K562 (cell line): Measurements from ENCODE around the gene ZFP92. TPM values are rescaled to one million over a fixed set of nuclear protein-coding genes. Genes with fewer than 3 reads are reported as not detected.
A peak's percentile ranks its signal among the peaks of the same experiment; 100 is the strongest.

Experiments used
- CREM ChIP-seq: IDR thresholded peaks from 2 replicates; pipeline ENCODE4 v1.6.1; 2014; ENCODE audit warnings: antibody characterized with exemption, low read depth
- DACH1 ChIP-seq: fragments of 450-650 bp; IDR thresholded peaks from 2 replicates; pipeline ENCODE4 v1.6.1; 2018; ENCODE audit not compliant: partially characterized antibody
- DDX20 ChIP-seq: fragments of 450-650 bp; IDR thresholded peaks from 2 replicates; pipeline ENCODE4 v1.6.1; 2016; ENCODE audit warnings: missing genetic modification characterization, low read depth, mild to moderate bottlenecking, missing compliant biosample characterization, moderate library complexity
- HMGN3 ChIP-seq: IDR thresholded peaks from 2 replicates; pipeline ENCODE4 v1.6.1; 2011; ENCODE audit warnings: borderline replicate concordance, low read depth, mild to moderate bottlenecking, mixed read lengths, low read length; ENCODE audit not compliant: insufficient read length; ENCODE audit errors: extremely low read depth
- POLR3G ChIP-seq: IDR thresholded peaks from 2 replicates; pipeline ENCODE4 v1.6.1; 2011; ENCODE audit not compliant: insufficient read length, insufficient replicate concordance; ENCODE audit errors: extremely low read depth
- RBM17 ChIP-seq: fragments of 200-400 bp; formaldehyde crosslinking; IDR thresholded peaks from 2 replicates; pipeline ENCODE4 v1.6.1; 2017; ENCODE audit warnings: low read depth, mild to moderate bottlenecking, low read length, borderline replicate concordance
- RUNX1 ChIP-seq: sonication (generic); IDR thresholded peaks from 2 replicates; pipeline ENCODE4 v1.6.1; 2016; ENCODE audit warnings: antibody characterized with exemption, low read depth
- SAP30 ChIP-seq: fragments of 200-600 bp; sonication (generic); IDR thresholded peaks from 2 replicates; pipeline ENCODE4 v1.6.1; 2012; ENCODE audit warnings: borderline replicate concordance, low read depth, mild to moderate bottlenecking, moderate library complexity, low read length, control low read depth, inconsistent platforms; ENCODE audit not compliant: insufficient read depth, poor library complexity, severe bottlenecking
- SMC3 ChIP-seq: conservative IDR thresholded peaks from 2 replicates; pipeline ENCODE4 v1.6.1; 2011; ENCODE audit warnings: low read depth, low read length, improper control_type of control experiment; ENCODE audit not compliant: insufficient read depth
- SP2 ChIP-seq: IDR thresholded peaks from 2 replicates; pipeline ENCODE4 v1.6.1; 2011; ENCODE audit warnings: mild to moderate bottlenecking, low read depth, low read length, moderate library complexity; ENCODE audit not compliant: poor library complexity, severe bottlenecking; ENCODE audit errors: extremely low read depth
- TFAP4 ChIP-seq: sonication (generic); formaldehyde crosslinking; IDR thresholded peaks from 2 replicates; pipeline ENCODE4 v1.8.0; 2022; ENCODE audit warnings: missing genetic modification reagents, mild to moderate bottlenecking, moderate library complexity, borderline replicate concordance
- ZFX ChIP-seq: sonication (generic); formaldehyde crosslinking; IDR thresholded peaks from 2 replicates; pipeline ENCODE4 v1.8.0; 2022; ENCODE audit warnings: mild to moderate bottlenecking, missing genetic modification reagents, moderate library complexity
- ZNF551 ChIP-seq: fragments of 250-450 bp; sonication (Bioruptor Pico); IDR thresholded peaks from 2 replicates; pipeline ENCODE4 v1.5.0; 2021; ENCODE audit warnings: mild to moderate bottlenecking, moderate library complexity
- ZNF584 ChIP-seq: fragments of 200-800 bp; sonication (Bioruptor generic); IDR thresholded peaks from 2 replicates; pipeline ENCODE4 v1.6.1; 2016; ENCODE audit warnings: low read depth, mild to moderate bottlenecking, missing genetic modification characterization, missing compliant biosample characterization
- polyA plus RNA-seq, 8 experiments: library from polyadenylated mRNA; depleted of rRNA in 4 of 8; stranded (reverse) in 5 of 8; unstranded in 3 of 8; fragments of >200 nt; fragmentation: Nextera tagmentation in 2 of 8; fragmentation: Illumina TruSeq in 1 of 8; extraction: Ambion mirVana in 2 of 8; extraction: Trizol in 1 of 8; gene quantifications; 2 replicates each; pipeline versions ENCODE4 v1.2.1 to v1.2.3, GENCODE V29; 2011 to 2014; ENCODE audit warnings: inconsistent platforms in 1 of 8, missing spikeins in 1 of 8
- total RNA-seq, 7 experiments: library from RNA; depleted of rRNA in 6 of 7; stranded (reverse); fragments of >200 nt in 6 of 7; fragmentation: Illumina TruSeq in 2 of 7; extraction: Trizol in 2 of 7; gene quantifications; 2 replicates each; pipeline versions ENCODE4 v1.2.1 to v1.2.3, GENCODE V29; 2011 to 2021; ENCODE audit warnings: low replicate concordance in 1 of 7
- TF ChIP-seq, protein P1 (sequence below): fragments of 450-650 bp; IDR thresholded peaks from 2 replicates; pipeline ENCODE4 v1.6.1; 2016; ENCODE audit warnings: mild to moderate bottlenecking
- TF ChIP-seq, protein P2 (sequence below), 3 experiments: fragments of 200-800 bp in 1 of 3; sonication (Bioruptor generic) in 1 of 3; sonication (generic) in 1 of 3; formaldehyde crosslinking in 1 of 3; IDR thresholded peaks; 2 replicates each; pipeline versions ENCODE4 v1.6.1 to v1.8.0; 2016 to 2022; ENCODE audit warnings: mild to moderate bottlenecking in 2 of 3, missing compliant biosample characterization in 2 of 3, missing genetic modification characterization in 2 of 3, missing genetic modification reagents in 1 of 3

ZFP92 gene
- total and polyA plus RNA-seq, 9 of the 15 experiments (the other 6 are each of a cell fraction or from before 2014, with no cell fraction given) = 0.32 to 3.3 (median 1.8) TPM

DNA sequence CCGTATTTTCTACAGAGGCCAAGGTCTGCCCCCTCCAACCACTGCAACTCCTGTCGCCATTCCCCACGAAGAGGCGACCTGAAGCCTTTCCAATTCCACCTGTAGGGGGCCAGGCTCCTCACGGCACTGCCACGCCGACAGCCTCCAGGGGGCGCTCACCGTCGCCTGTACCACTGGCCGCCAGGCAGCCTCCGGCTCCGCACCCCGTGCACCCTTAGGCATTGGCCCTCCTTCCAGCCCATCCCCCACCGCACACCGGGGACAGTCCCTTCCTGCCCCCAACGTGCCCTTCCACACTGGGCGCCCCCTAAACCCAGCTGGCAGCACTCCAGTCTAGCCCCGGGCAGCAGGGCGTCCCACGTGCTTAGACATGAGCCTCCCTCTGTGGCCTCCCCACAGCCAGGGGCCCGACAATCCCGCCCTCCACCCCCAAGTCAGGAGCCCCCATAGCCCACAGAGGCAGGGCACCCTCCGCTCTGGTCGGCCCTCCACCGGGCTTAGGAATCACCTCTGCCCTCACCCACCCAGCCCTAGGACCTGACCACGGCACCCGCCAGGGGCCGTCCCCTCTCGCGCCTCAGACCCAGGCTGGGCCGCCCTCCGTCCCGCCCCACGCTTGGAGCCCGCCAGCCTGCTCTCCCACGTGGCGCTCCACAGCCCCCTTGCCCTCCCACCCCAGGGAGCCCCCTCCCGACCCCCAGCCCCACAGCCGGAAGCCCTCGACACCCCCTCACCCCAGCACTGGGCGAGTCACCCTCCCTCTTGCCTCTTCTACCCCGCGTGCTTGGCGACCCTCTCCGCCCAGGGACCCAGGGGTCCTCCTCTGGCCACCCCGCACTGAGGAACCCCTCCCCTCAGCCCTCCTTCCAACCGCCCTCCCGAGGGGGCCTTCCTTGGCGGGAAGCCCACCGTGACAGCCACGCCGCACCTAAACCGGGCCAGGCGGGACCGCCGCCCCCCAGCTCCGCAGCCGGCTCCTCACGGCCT is 10.8 kb upstream of the ZFP92 start (continued):
- TF ChIP-seq DACH1 (no peak), CREM (peak; percentile 64), SP2 (no peak), HMGN3 (peak; percentile 39), SMC3 (peak; percentile 72), TFAP4 (peak; percentile 46; the same call in 1 of the 2 replicates), DDX20 (tag) (no peak), POLR3G (no peak), ZNF551 (CRISPR knock-in tag) (no peak), RUNX1 (no peak), ZNF584 (CRISPR knock-in tag) (no peak), ZFX (CRISPR knock-in tag) (no peak), SAP30 (no peak), RBM17 (no peak)
- TF ChIP-seq, protein P1, sequence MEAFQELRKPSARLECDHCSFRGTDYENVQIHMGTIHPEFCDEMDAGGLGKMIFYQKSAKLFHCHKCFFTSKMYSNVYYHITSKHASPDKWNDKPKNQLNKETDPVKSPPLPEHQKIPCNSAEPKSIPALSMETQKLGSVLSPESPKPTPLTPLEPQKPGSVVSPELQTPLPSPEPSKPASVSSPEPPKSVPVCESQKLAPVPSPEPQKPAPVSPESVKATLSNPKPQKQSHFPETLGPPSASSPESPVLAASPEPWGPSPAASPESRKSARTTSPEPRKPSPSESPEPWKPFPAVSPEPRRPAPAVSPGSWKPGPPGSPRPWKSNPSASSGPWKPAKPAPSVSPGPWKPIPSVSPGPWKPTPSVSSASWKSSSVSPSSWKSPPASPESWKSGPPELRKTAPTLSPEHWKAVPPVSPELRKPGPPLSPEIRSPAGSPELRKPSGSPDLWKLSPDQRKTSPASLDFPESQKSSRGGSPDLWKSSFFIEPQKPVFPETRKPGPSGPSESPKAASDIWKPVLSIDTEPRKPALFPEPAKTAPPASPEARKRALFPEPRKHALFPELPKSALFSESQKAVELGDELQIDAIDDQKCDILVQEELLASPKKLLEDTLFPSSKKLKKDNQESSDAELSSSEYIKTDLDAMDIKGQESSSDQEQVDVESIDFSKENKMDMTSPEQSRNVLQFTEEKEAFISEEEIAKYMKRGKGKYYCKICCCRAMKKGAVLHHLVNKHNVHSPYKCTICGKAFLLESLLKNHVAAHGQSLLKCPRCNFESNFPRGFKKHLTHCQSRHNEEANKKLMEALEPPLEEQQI = 0 out of 2 replicates have a peak, but pooled peaks have one; percentile 19
- TF ChIP-seq, protein P2, sequence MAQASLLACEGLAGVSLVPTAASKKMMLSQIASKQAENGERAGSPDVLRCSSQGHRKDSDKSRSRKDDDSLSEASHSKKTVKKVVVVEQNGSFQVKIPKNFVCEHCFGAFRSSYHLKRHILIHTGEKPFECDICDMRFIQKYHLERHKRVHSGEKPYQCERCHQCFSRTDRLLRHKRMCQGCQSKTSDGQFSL (CRISPR knock-in tag; IDR thresholded peaks at IDR 0.05) = no peak
- TF ChIP-seq, protein P2 (tag; IDR thresholded peaks at IDR 0.05) = no peak
